Measurements from ENCODE around the gene ZNF777.

ZNF777 gene

GRCh38 chr7:149427893-149428292 lies 33.0 kb downstream of the ZNF777 start:
- DNase-seq: no peak
- H3K27me3 ChIP-seq (replicated peaks; ENCODE audit: insufficient read depth, low read length): no peaks in the 10 kb centered on the region
- no peak overlapping the region for H2AFZ ChIP-seq (ENCODE audit: low read length)
- H3K9me2 ChIP-seq (replicated peaks; ENCODE audit: insufficient read depth, low read length): no peaks in the 10 kb centered on the region
- no peaks in the 10 kb centered on the region for H3K79me2 ChIP-seq (ENCODE audit: low read length)
- H3K4me3 ChIP-seq (ENCODE audit: low read length): no peak overlapping the region
- H3K36me3 ChIP-seq (replicated peaks; ENCODE audit: insufficient read depth, low read length): no peaks in the 10 kb centered on the region
- H3K4me1 ChIP-seq (ENCODE audit: low read length): no peaks in the 10 kb centered on the region
- H3F3A ChIP-seq (ENCODE audit: insufficient read depth, low read length): no peaks in the 10 kb centered on the region
- no peak overlapping the region for H3K27ac ChIP-seq (ENCODE audit: low read length)
- no peaks in the 10 kb centered on the region for H3K9me3 ChIP-seq (replicated peaks; ENCODE audit: insufficient read depth, low read length)
- H4K20me1 ChIP-seq (ENCODE audit: insufficient read depth, low read length): no peaks in the 10 kb centered on the region
- no peak overlapping the region for H3K9ac ChIP-seq (ENCODE audit: low read length)
- TF ChIP-seq EZH2 (optimal IDR thresholded peaks at IDR 0.05; ENCODE audit: low read depth, low read length): no peak
- no peak for TF ChIP-seq EZH2phosphoT487 (IDR thresholded peaks at IDR 0.05; ENCODE audit: low read length)
- TF ChIP-seq CTCF (IDR thresholded peaks at IDR 0.05; ENCODE audit: low read length): no peak
- no peak overlapping the region for H3K4me2 ChIP-seq (ENCODE audit: low read depth, low read length)

GRCh38 chr7:149427096-149427680 lies 33.7 kb downstream of the ZNF777 start:
- TF ChIP-seq EZH2phosphoT487 (IDR thresholded peaks at IDR 0.05; ENCODE audit: low read length) (no peak), CTCF (IDR thresholded peaks at IDR 0.05; ENCODE audit: low read length) (no peak), EZH2 (optimal IDR thresholded peaks at IDR 0.05; ENCODE audit: low read depth, low read length) (no peak)
- H2AFZ ChIP-seq (ENCODE audit: low read length): no peak overlapping the region
- H4K20me1 ChIP-seq (ENCODE audit: insufficient read depth, low read length): no peaks in the 10 kb centered on the region
- H3K79me2 ChIP-seq (ENCODE audit: low read length): no peaks in the 10 kb centered on the region
- no peaks in the 10 kb centered on the region for H3K36me3 ChIP-seq (replicated peaks; ENCODE audit: insufficient read depth, low read length)
- no peak overlapping the region for H3K4me2 ChIP-seq (ENCODE audit: low read depth, low read length)
- no peaks in the 10 kb centered on the region for H3K27me3 ChIP-seq (replicated peaks; ENCODE audit: insufficient read depth, low read length)
- no peaks in the 10 kb centered on the region for H3K9me2 ChIP-seq (replicated peaks; ENCODE audit: insufficient read depth, low read length)
- no peaks in the 10 kb centered on the region for H3F3A ChIP-seq (ENCODE audit: insufficient read depth, low read length)
- H3K27ac ChIP-seq (ENCODE audit: low read length): no peak overlapping the region
- H3K4me3 ChIP-seq (ENCODE audit: low read length): no peak overlapping the region
- no peak for DNase-seq
- no peaks in the 10 kb centered on the region for H3K9me3 ChIP-seq (replicated peaks; ENCODE audit: insufficient read depth, low read length)
- H3K4me1 ChIP-seq (ENCODE audit: low read length): no peaks in the 10 kb centered on the region
- no peak overlapping the region for H3K9ac ChIP-seq (ENCODE audit: low read length)

- no peaks in the 10 kb centered on the region for H3K9me3 ChIP-seq (replicated peaks; ENCODE audit: insufficient read depth, low read length)
- TF ChIP-seq CTCF (IDR thresholded peaks at IDR 0.05; ENCODE audit: low read length): no peak
- no peak for TF ChIP-seq EZH2 (optimal IDR thresholded peaks at IDR 0.05; ENCODE audit: low read depth, low read length)
- no peak for TF ChIP-seq EZH2phosphoT487 (IDR thresholded peaks at IDR 0.05; ENCODE audit: low read length)
- no peaks in the 10 kb centered on the region for H3K9me2 ChIP-seq (replicated peaks; ENCODE audit: insufficient read depth, low read length)
- H3K9ac ChIP-seq (ENCODE audit: low read length): no peak overlapping the region
- no peak for DNase-seq
- no peak overlapping the region for H2AFZ ChIP-seq (ENCODE audit: low read length)
- no peaks in the 10 kb centered on the region for H3K36me3 ChIP-seq (replicated peaks; ENCODE audit: insufficient read depth, low read length)
- H3K4me2 ChIP-seq (ENCODE audit: low read depth, low read length): no peak overlapping the region
- H4K20me1 ChIP-seq (ENCODE audit: insufficient read depth, low read length): no peaks in the 10 kb centered on the region
- H3K27ac ChIP-seq (ENCODE audit: low read length): no peak overlapping the region
- no peak overlapping the region for H3K4me3 ChIP-seq (ENCODE audit: low read length)
- no peaks in the 10 kb centered on the region for H3F3A ChIP-seq (ENCODE audit: insufficient read depth, low read length)
- H3K27me3 ChIP-seq (replicated peaks; ENCODE audit: insufficient read depth, low read length): no peaks in the 10 kb centered on the region
- H3K79me2 ChIP-seq (ENCODE audit: low read length): no peaks in the 10 kb centered on the region
- no peaks in the 10 kb centered on the region for H3K4me1 ChIP-seq (ENCODE audit: low read length)
Measured at GRCh38 chr7:149423449-149424110, 37.3 kb downstream of the ZNF777 start.
